Measurements from ENCODE around the gene ANTKMT. TPM values are rescaled to one million over a fixed set of nuclear protein-coding genes. Genes with fewer than 3 reads are reported as not detected.

The ANTKMT gene
- total RNA-seq, 1 donor from 2014 or later: 42.4 TPM

GRCh38 chr16:704047-704446 is 16.9 kb upstream of the ANTKMT start:
- no peak for DNase-seq (ENCODE audit: low read depth)
- no peaks in the 10 kb centered on the region for H3K36me3 ChIP-seq (ENCODE audit: control insufficient read depth, insufficient read depth, low read length)
- H3K4me3 ChIP-seq (ENCODE audit: low read depth, low read length): no peak overlapping the region
- H3K27me3 ChIP-seq (ENCODE audit: control insufficient read depth, insufficient read depth, low read length): peaks cover 95% of the 10 kb centered on the region
- TF ChIP-seq, protein P1, sequence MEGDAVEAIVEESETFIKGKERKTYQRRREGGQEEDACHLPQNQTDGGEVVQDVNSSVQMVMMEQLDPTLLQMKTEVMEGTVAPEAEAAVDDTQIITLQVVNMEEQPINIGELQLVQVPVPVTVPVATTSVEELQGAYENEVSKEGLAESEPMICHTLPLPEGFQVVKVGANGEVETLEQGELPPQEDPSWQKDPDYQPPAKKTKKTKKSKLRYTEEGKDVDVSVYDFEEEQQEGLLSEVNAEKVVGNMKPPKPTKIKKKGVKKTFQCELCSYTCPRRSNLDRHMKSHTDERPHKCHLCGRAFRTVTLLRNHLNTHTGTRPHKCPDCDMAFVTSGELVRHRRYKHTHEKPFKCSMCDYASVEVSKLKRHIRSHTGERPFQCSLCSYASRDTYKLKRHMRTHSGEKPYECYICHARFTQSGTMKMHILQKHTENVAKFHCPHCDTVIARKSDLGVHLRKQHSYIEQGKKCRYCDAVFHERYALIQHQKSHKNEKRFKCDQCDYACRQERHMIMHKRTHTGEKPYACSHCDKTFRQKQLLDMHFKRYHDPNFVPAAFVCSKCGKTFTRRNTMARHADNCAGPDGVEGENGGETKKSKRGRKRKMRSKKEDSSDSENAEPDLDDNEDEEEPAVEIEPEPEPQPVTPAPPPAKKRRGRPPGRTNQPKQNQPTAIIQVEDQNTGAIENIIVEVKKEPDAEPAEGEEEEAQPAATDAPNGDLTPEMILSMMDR (IDR thresholded peaks at IDR 0.05; ENCODE audit: insufficient read depth, low read length, poor library complexity, severe bottlenecking): no peak

- Histone ChIP-seq H3K27me3 (ENCODE audit: control insufficient read depth, insufficient read depth, low read length) (peaks cover 95% of the 10 kb centered on the region), H3K4me3 (ENCODE audit: low read depth, low read length) (no peak overlapping the region), H3K36me3 (ENCODE audit: control insufficient read depth, insufficient read depth, low read length) (no peaks in the 10 kb centered on the region)
- DNase-seq (ENCODE audit: low read depth): no peak
- TF ChIP-seq, protein P1 (IDR thresholded peaks at IDR 0.05; ENCODE audit: insufficient read depth, low read length, poor library complexity, severe bottlenecking): no peak
Observed at GRCh38 chr16:704552-705380, 16.2 kb upstream of the ANTKMT start.

DNA sequence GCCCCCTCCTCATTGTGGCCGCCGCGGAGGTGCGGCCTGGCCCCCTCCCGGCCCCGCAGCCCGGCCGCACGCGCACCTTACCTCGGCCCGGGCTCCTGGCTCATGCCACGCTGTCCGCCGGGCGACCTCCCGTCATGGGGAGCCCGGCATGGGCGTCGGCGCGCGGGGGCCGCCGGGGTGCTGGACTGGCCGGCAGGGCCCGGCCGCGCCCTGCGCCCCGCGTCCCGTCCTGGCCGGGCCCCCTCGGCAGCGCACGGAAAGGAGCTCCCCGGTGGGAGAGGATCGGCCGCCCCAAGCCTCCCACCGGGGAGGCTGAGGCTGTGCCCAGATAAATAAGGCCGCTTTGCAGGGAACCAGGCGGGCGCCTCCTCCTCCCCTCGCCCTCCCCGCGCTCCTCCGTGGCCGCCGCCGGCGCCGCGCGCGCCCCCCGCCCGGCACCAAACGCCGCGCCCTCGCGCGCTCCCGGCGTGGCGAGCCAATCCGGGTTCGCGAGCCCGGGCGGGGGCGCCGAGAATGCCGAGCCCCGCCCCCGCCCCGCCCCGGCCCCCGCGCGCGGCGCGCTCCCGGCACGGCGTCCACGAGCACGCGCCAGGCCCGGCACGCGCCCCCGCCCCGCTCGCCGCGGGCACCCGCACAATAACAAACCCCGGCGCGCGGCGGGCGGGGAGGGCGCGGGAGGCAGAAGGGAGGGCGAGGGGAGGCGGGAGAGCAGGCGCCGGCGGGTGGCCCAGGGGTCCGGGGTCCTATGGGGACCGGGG is 15.3 kb upstream of the ANTKMT start, which contains the start of gene FBXL16:
Gene FBXL16 (minus strand): TSS at position 371 of the 758 bp plus-strand sequence. CDS start 8,396 bp downstream, outside the sequence.
- no peaks in the 10 kb centered on the region for H3K36me3 ChIP-seq (ENCODE audit: control insufficient read depth, insufficient read depth, low read length)
- peaks cover 95% of the 10 kb centered on the region for H3K27me3 ChIP-seq (ENCODE audit: control insufficient read depth, insufficient read depth, low read length)
- no peak within 1 kb of the TSS for H3K4me3 ChIP-seq (ENCODE audit: low read depth, low read length)
- no peak for DNase-seq (ENCODE audit: low read depth)
- TF ChIP-seq, protein P1 (IDR thresholded peaks at IDR 0.05; ENCODE audit: insufficient read depth, low read length, poor library complexity, severe bottlenecking): no peak

DNA sequence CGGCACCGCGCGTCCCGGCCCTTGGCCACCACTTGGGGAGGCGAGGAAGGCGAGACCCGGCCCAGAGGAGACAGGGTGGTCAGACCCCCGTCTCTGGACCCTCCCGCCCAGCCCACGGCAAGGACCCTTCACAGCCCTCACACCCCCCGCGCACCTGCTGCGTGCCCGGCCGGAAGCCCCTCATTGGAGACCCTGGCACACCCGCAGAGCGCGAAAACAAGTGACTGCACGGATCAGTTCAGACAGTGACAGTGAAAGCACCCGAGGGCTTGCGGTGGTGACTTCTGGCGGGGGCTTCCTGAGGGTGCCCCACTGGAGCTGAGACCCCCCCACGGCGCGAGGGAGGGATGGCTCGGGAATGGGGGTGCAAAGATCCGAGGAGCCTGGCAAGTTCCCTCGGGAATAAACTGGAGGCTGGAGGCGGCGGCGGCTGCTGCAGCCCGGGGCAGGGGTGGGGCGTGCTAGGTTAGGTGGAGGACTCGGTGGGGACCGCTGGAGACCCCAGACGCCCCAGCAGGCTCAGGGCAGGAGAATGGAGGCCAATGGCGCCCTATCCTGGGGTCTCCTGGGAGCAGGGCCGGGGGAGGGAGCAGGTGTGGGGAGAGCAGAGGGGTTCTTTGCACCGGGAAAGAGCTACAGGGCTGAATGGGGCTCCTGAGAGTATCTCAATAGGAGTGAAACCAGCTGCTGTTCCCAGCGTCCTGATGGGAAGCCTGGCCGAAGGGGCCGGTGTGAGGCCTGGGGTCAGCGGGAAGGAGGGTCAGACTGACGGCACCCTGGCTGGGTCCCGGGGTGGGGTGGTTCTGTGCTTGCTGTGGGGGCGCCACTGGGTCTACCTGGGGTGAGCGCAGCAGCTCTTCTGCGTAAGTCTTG is 14.5 kb upstream of the ANTKMT start:
- TF ChIP-seq, protein P1 (IDR thresholded peaks at IDR 0.05; ENCODE audit: insufficient read depth, low read length, poor library complexity, severe bottlenecking): no peak
- DNase-seq (ENCODE audit: low read depth): no peak
- Histone ChIP-seq H3K27me3 (ENCODE audit: control insufficient read depth, insufficient read depth, low read length) (peaks cover 95% of the 10 kb centered on the region), H3K4me3 (ENCODE audit: low read depth, low read length) (no peak overlapping the region), H3K36me3 (ENCODE audit: control insufficient read depth, insufficient read depth, low read length) (no peaks in the 10 kb centered on the region)

DNA sequence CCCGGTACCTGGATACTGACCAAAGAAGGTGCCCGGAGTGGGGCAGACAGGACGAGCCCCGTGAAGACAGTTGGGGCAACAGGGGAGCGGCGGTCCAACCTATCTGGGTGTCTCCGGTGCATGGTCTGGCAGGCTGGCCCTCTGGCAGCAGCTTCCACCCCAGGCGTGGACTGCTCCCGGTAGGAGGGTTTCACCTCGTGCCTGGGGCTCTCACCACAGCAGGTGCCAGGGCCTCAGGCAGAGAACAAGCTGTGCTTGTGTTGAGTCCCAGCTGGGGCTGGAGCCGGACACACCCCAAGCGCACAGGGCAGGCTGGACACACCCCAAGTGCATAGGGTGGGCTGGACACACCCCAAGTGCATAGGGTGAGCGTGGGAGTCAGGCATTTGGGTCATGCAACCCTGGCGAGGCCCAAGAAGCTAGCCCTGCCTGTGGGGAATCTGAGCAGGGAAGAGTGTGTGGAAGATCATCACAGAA is 13.8 kb upstream of the ANTKMT start:
- no peaks in the 10 kb centered on the region for H3K36me3 ChIP-seq (ENCODE audit: control insufficient read depth, insufficient read depth, low read length)
- DNase-seq (ENCODE audit: low read depth): no peak
- H3K4me3 ChIP-seq (ENCODE audit: low read depth, low read length): no peak overlapping the region
- TF ChIP-seq, protein P1 (IDR thresholded peaks at IDR 0.05; ENCODE audit: insufficient read depth, low read length, poor library complexity, severe bottlenecking): no peak
- H3K27me3 ChIP-seq (ENCODE audit: control insufficient read depth, insufficient read depth, low read length): peaks cover 88% of the 10 kb centered on the region
